Kidney capillary endothelial cell (primary cell): ENCODE measurements around the gene MBP.
A peak's percentile ranks its signal among the peaks of the same experiment; 100 is the strongest.

Experiments used
- DNase-seq: peaks from one replicate; pipeline ENCODE4 v3.0.0-alpha.2; 2018; ENCODE audit warnings: low spot score

MBP gene

GRCh38 chr18:77132369-77133050 lies at the start of gene MBP:
Gene MBP (minus strand): TSS chr18:77132783. CDS start chr18:77105261, 27,522 bp downstream.
- DNase-seq, result no peak

GRCh38 chr18:77181950-77182707 lies 49.5 kb upstream of the MBP start:
- DNase-seq, result no peak

GRCh38 chr18:77178559-77178958 lies 46.0 kb upstream of the MBP start:
- DNase-seq, result no peak

- DNase-seq, result peak; percentile 24
These were observed 44.4 kb upstream of the MBP start for GRCh38 chr18:77177009-77177408.

- DNase-seq, result no peak
These were observed 40.9 kb upstream of the MBP start for GRCh38 chr18:77173275-77174030.

GRCh38 chr18:77170890-77171410 lies 38.4 kb upstream of the MBP start:
- DNase-seq, result no peak

- DNase-seq, result no peak
These were observed 36.3 kb upstream of the MBP start for GRCh38 chr18:77168811-77169311.

- DNase-seq, result no peak
These were observed 34.7 kb upstream of the MBP start for GRCh38 chr18:77167251-77167650.

- DNase-seq, result no peak
These were observed 33.9 kb upstream of the MBP start for GRCh38 chr18:77166523-77166922.

- no peak for DNase-seq
These were observed 33.1 kb upstream of the MBP start for GRCh38 chr18:77165503-77166188.

- DNase-seq, result no peak
These were observed 32.3 kb upstream of the MBP start for GRCh38 chr18:77164763-77165485.

- no peak for DNase-seq
These were observed 31.4 kb upstream of the MBP start for GRCh38 chr18:77164026-77164425.

GRCh38 chr18:77162580-77162979 lies 30.0 kb upstream of the MBP start:
- DNase-seq, result no peak

- no peak for DNase-seq
These were observed 29.4 kb upstream of the MBP start for GRCh38 chr18:77161961-77162360.

GRCh38 chr18:77161383-77161782 lies 28.8 kb upstream of the MBP start:
- no peak for DNase-seq

- DNase-seq, result no peak
These were observed 27.9 kb upstream of the MBP start for GRCh38 chr18:77160515-77160914.

GRCh38 chr18:77157312-77157711 lies 24.7 kb upstream of the MBP start:
- DNase-seq, result no peak

- no peak for DNase-seq
These were observed 22.4 kb upstream of the MBP start for GRCh38 chr18:77155031-77155430.

GRCh38 chr18:77153404-77153803 lies 20.8 kb upstream of the MBP start:
- DNase-seq, result no peak

GRCh38 chr18:77151772-77152520 lies 19.4 kb upstream of the MBP start:
- no peak for DNase-seq
